ENCODE measurements around the gene CIRBP. TPM values are rescaled to one million over a fixed set of nuclear protein-coding genes. Genes with fewer than 3 reads are reported as not detected.

The CIRBP gene
- total and polyA plus RNA-seq, 2 of the 13 experiments (the other 11 are each of a cell fraction or from before 2014, with no cell fraction given): 133 to 140 TPM

DNA sequence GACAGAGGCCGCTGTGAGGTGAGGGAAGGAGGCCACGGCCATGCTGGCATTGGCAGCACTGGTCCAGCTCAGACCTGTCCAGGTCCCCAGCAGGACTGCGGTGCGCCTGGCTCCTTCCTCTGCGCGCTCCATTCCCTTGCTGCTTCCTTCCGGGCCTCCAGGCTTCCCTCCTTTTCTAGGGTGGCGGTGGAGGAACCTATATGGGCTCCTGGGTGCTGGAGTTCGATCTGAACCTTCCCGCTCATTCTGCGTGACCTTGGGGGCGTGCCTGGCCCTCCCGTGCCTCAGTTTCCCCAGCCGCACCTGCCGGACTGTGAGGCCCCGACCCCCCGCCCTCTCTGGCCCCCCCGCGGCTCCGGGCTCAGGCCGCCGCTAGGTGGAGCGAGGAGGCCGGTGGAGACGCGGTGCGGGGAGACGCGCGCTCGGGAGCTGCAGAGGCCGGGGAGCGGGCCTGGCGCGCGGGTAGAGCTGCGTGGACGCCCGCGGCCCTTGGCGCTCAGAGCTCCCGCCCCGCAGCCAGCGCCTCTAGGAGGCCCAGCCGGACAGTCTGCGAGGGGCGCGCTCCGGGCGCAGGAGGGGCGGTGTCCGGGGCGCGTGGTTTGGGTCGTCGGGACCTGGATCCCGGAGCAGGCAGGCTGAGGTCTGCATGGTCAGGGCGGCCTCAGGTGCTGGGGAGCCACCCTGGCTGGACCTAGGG, 46.5 kb downstream of the CIRBP start (continued):
- TF ChIP-seq, protein P1, sequence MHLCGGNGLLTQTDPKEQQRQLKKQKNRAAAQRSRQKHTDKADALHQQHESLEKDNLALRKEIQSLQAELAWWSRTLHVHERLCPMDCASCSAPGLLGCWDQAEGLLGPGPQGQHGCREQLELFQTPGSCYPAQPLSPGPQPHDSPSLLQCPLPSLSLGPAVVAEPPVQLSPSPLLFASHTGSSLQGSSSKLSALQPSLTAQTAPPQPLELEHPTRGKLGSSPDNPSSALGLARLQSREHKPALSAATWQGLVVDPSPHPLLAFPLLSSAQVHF (CRISPR knock-in tag; IDR thresholded peaks at IDR 0.05): no peak
- TF ChIP-seq CTCF (CRISPR knock-in tag; IDR thresholded peaks at IDR 0.05): peak; percentile 88
- no peak for TF ChIP-seq CCAR2 (optimal IDR thresholded peaks at IDR 0.05; ENCODE audit: low read depth, low read length)
- TF ChIP-seq KAT2B (IDR thresholded peaks at IDR 0.05; ENCODE audit: borderline replicate concordance, low read depth, low read length): no peak
- no peak for TF ChIP-seq ZHX2 (IDR thresholded peaks at IDR 0.05; ENCODE audit: low read depth)
- no peak for TF ChIP-seq ZHX2 (CRISPR knock-in tag; IDR thresholded peaks at IDR 0.05; ENCODE audit: borderline replicate concordance)
- no peak for TF ChIP-seq PITX1 (CRISPR knock-in tag; IDR thresholded peaks at IDR 0.05)
- TF ChIP-seq RXRA (CRISPR knock-in tag; IDR thresholded peaks at IDR 0.05): no peak
- no peak for TF ChIP-seq ZNF670 (CRISPR knock-in tag; IDR thresholded peaks at IDR 0.05; ENCODE audit: borderline replicate concordance)
- TF ChIP-seq ZBTB43 (CRISPR knock-in tag; conservative IDR thresholded peaks at IDR 0.05): no peak
- TF ChIP-seq TEAD3 (CRISPR knock-in tag; optimal IDR thresholded peaks at IDR 0.05; ENCODE audit: borderline replicate concordance): no peak
- no peak for TF ChIP-seq ZNF558 (CRISPR knock-in tag; IDR thresholded peaks at IDR 0.05; ENCODE audit: borderline replicate concordance)
- no peak for TF ChIP-seq ZNF605 (CRISPR knock-in tag; IDR thresholded peaks at IDR 0.05)
- no peak for TF ChIP-seq ZNF282 (IDR thresholded peaks at IDR 0.05; ENCODE audit: partially characterized antibody)
- TF ChIP-seq TFE3 (CRISPR knock-in tag; IDR thresholded peaks at IDR 0.05): no peak
- TF ChIP-seq ZNF674 (CRISPR knock-in tag; IDR thresholded peaks at IDR 0.05; ENCODE audit: low read depth): no peak
- TF ChIP-seq SIX1 (CRISPR knock-in tag; IDR thresholded peaks at IDR 0.05; ENCODE audit: borderline replicate concordance): no peak
- no peak for TF ChIP-seq ZNF713 (CRISPR knock-in tag; IDR thresholded peaks at IDR 0.05)
- no peak for TF ChIP-seq MTA3 (CRISPR knock-in tag; IDR thresholded peaks at IDR 0.05)
- no peak for TF ChIP-seq NCOR1 (IDR thresholded peaks at IDR 0.05; ENCODE audit: borderline replicate concordance, low read length)

Data from HepG2 (cell line).